Adrenal gland (tissue), 5 donors: ENCODE data around the gene RPL37.
"Not testable (repeated sequence)": the region's sequence is repeated elsewhere in the genome, so short reads cannot be mapped to it uniquely, and the experiment has no call there.

Experiments used
- POLR2A ChIP-seq, 2 donors: fragments of 450-650 bp; IDR thresholded peaks; one replicate each; pipeline ENCODE4 v1.6.1; 2017; ENCODE audit warnings: antibody characterized with exemption in 2 of 2, mild to moderate bottlenecking in 2 of 2, moderate library complexity in 1 of 2
- TF ChIP-seq, protein P1 (sequence below), 6 experiments: fragments of 450-650 bp in 4 of 6; fragments of 200-600 bp in 2 of 6; sonication (generic) in 1 of 6; IDR thresholded peaks; 1 replicate in 5 of 6; 2 replicates in 1 of 6; pipeline versions ENCODE4 v1.5.1 to v1.8.0; 2016 to 2021; ENCODE audit warnings: antibody characterized with exemption in 6 of 6, mild to moderate bottlenecking in 2 of 6, moderate library complexity in 1 of 6
- donor health status: DM: no; HTN: no; CAD: no.

DNA sequence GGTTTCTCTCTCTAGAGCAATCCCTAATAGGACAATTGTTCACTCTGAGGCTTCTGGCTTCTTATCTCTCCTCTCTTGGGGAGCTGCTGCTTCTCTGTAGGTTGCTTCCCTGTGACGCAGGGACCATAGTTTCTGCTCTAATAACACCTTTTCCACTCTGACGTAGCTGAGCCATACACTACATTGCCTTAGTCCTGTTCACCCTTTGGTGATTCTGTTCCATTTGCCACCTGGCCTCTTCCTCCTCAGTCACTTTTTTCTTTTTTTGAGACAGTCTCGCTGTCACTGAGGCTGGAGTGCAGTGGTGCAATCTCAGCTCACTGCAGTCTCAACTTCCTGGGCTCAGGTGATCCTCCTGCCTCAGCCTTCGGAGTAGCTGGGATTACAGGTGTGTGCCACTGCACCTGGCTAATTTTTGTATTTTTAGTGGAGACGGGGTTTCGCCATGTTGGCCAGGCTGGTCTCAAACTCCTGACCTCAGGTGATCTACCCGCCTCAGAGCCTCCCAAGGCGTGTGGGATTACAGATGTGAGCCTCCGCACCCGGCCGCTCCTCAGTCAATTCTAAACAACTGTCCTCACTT is 9.5 kb downstream of the RPL37 start:
- not testable (repeated sequence) for TF ChIP-seq POLR2A (IDR thresholded peaks at IDR 0.05)
- TF ChIP-seq, protein P1, sequence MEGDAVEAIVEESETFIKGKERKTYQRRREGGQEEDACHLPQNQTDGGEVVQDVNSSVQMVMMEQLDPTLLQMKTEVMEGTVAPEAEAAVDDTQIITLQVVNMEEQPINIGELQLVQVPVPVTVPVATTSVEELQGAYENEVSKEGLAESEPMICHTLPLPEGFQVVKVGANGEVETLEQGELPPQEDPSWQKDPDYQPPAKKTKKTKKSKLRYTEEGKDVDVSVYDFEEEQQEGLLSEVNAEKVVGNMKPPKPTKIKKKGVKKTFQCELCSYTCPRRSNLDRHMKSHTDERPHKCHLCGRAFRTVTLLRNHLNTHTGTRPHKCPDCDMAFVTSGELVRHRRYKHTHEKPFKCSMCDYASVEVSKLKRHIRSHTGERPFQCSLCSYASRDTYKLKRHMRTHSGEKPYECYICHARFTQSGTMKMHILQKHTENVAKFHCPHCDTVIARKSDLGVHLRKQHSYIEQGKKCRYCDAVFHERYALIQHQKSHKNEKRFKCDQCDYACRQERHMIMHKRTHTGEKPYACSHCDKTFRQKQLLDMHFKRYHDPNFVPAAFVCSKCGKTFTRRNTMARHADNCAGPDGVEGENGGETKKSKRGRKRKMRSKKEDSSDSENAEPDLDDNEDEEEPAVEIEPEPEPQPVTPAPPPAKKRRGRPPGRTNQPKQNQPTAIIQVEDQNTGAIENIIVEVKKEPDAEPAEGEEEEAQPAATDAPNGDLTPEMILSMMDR (IDR thresholded peaks at IDR 0.05): not testable (repeated sequence)
